Amniotic stem cell (primary cell): ENCODE measurements around the gene SLC52A1.
A peak's percentile ranks its signal among the peaks of the same experiment; 100 is the strongest.

ENCODE experiments used
- DNase-seq: peaks from one replicate; lab custom pipeline; 2025; lab: John Stamatoyannopoulos, UW

SLC52A1 gene

GRCh38 chr17:4987767-4988567 lies 47.3 kb downstream of the SLC52A1 start:
- DNase-seq = no peak

- peak; percentile 30 for DNase-seq
These were observed 48.1 kb downstream of the SLC52A1 start, which contains the start of gene CAMTA2 for GRCh38 chr17:4986951-4987766. TSS of gene CAMTA2 (minus strand) at chr17:4987675. CDS start at chr17:4986222, 1,453 bp downstream.

DNA sequence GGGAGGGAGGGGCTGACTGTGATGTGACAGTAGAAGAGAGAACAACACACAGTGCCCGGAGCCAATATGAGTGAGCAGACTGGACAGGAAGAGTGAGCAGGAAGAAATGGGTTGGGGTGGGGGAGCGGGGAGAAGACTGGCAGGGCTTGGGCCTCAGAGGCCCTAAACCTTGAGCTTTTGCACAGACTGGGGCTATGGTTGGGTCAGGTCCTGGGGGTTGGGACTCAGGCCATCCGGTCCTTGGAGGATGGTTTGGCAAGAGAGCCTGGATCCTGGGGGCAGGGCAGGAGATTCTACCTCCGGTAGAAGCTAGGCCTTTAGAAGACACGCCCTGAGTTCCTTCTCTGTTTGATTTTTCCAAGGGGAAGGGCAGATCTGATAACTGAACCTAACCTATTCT lies 48.8 kb downstream of the SLC52A1 start:
- DNase-seq = no peak
